ENCODE results near the gene CISTR.
"Not testable (repeated sequence)": the region's sequence is repeated elsewhere in the genome, so short reads cannot be mapped to it uniquely, and the experiment has no call there.

CISTR gene

GRCh38 chr12:53781228-53781801, 29.5 kb upstream of the CISTR start:
- peaks cover 4% of the 10 kb centered on the region; the same call in 1 of the 2 replicates for H3K36me3 ChIP-seq (ENCODE audit: control insufficient read depth, low read length)
- TF ChIP-seq EZH2phosphoT487 (IDR thresholded peaks at IDR 0.05; ENCODE audit: borderline replicate concordance, low read length): no peak
- TF ChIP-seq, protein P1, sequence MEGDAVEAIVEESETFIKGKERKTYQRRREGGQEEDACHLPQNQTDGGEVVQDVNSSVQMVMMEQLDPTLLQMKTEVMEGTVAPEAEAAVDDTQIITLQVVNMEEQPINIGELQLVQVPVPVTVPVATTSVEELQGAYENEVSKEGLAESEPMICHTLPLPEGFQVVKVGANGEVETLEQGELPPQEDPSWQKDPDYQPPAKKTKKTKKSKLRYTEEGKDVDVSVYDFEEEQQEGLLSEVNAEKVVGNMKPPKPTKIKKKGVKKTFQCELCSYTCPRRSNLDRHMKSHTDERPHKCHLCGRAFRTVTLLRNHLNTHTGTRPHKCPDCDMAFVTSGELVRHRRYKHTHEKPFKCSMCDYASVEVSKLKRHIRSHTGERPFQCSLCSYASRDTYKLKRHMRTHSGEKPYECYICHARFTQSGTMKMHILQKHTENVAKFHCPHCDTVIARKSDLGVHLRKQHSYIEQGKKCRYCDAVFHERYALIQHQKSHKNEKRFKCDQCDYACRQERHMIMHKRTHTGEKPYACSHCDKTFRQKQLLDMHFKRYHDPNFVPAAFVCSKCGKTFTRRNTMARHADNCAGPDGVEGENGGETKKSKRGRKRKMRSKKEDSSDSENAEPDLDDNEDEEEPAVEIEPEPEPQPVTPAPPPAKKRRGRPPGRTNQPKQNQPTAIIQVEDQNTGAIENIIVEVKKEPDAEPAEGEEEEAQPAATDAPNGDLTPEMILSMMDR (IDR thresholded peaks at IDR 0.05; ENCODE audit: low read depth, low read length, poor library complexity, severe bottlenecking): no peak
- H4K20me1 ChIP-seq (ENCODE audit: control insufficient read depth, insufficient read depth, low read depth, low read length): no peaks in the 10 kb centered on the region
- H3K79me2 ChIP-seq (ENCODE audit: control insufficient read depth, low read length): no peaks in the 10 kb centered on the region
- H3K27ac ChIP-seq (ENCODE audit: low read depth, low read length): no peak overlapping the region
- no peaks in the 10 kb centered on the region for H3K9me2 ChIP-seq (replicated peaks; ENCODE audit: control insufficient read depth, low read length)
- no peaks in the 10 kb centered on the region for H3K9me3 ChIP-seq (ENCODE audit: control insufficient read depth, insufficient read depth, low read length)
- no peaks in the 10 kb centered on the region for H3K4me1 ChIP-seq (ENCODE audit: control insufficient read depth, low read length)
- no peaks in the 10 kb centered on the region for H3K27me3 ChIP-seq (ENCODE audit: control insufficient read depth, low read length)
- H3K4me2 ChIP-seq (ENCODE audit: low read length): no peak overlapping the region
- H3K4me3 ChIP-seq (ENCODE audit: low read length): no peak overlapping the region
- H3F3A ChIP-seq (ENCODE audit: control insufficient read depth, insufficient read depth): no peaks in the 10 kb centered on the region

DNA sequence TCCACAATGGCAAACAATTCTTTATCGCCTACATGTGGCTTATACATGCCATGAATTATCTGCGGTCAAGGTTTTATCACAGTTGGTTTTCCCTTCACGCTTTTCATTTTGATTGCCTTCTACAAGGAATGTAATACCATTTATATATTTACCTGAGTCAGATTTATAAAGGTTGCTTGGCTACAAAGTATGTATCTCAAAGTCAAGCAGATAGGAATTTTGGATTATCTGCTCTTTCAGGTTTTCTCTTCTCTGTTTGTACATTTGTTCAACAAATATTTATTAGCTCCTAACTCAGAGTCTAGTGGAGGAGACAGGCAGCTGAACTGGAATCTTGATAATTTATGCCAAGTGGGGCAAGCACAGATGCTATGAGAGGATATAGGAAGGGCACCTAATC, 28.5 kb upstream of the CISTR start:
- H4K20me1 ChIP-seq (ENCODE audit: control insufficient read depth, insufficient read depth, low read depth, low read length): no peaks in the 10 kb centered on the region
- no peak overlapping the region for H3K4me2 ChIP-seq (ENCODE audit: low read length)
- no peak overlapping the region for H3K4me3 ChIP-seq (ENCODE audit: low read length)
- H3K9me3 ChIP-seq (ENCODE audit: control insufficient read depth, insufficient read depth, low read length): no peaks in the 10 kb centered on the region
- H3K36me3 ChIP-seq (ENCODE audit: control insufficient read depth, low read length): peaks cover 4% of the 10 kb centered on the region; the same call in 1 of the 2 replicates
- no peak for TF ChIP-seq EZH2phosphoT487 (IDR thresholded peaks at IDR 0.05; ENCODE audit: borderline replicate concordance, low read length)
- TF ChIP-seq, protein P1 (IDR thresholded peaks at IDR 0.05; ENCODE audit: low read depth, low read length, poor library complexity, severe bottlenecking): no peak
- no peaks in the 10 kb centered on the region for H3K9me2 ChIP-seq (replicated peaks; ENCODE audit: control insufficient read depth, low read length)
- no peak overlapping the region for H3K27ac ChIP-seq (ENCODE audit: low read depth, low read length)
- no peaks in the 10 kb centered on the region for H3K79me2 ChIP-seq (ENCODE audit: control insufficient read depth, low read length)
- no peaks in the 10 kb centered on the region for H3F3A ChIP-seq (ENCODE audit: control insufficient read depth, insufficient read depth)
- no peaks in the 10 kb centered on the region for H3K4me1 ChIP-seq (ENCODE audit: control insufficient read depth, low read length)
- H3K27me3 ChIP-seq (ENCODE audit: control insufficient read depth, low read length): no peaks in the 10 kb centered on the region

GRCh38 chr12:53779679-53780078, 27.9 kb upstream of the CISTR start:
- H3K4me2 ChIP-seq (ENCODE audit: low read length); H3K4me3 ChIP-seq (ENCODE audit: low read length); H3K36me3 ChIP-seq (ENCODE audit: control insufficient read depth, low read length); H3K27me3 ChIP-seq (ENCODE audit: control insufficient read depth, low read length); H3K27ac ChIP-seq (ENCODE audit: low read depth, low read length); H3K79me2 ChIP-seq (ENCODE audit: control insufficient read depth, low read length); H4K20me1 ChIP-seq (ENCODE audit: control insufficient read depth, insufficient read depth, low read depth, low read length); H3K9me3 ChIP-seq (ENCODE audit: control insufficient read depth, insufficient read depth, low read length); H3K9me2 ChIP-seq (replicated peaks; ENCODE audit: control insufficient read depth, low read length); H3F3A ChIP-seq (ENCODE audit: control insufficient read depth, insufficient read depth); H3K4me1 ChIP-seq (ENCODE audit: control insufficient read depth, low read length): not testable (repeated sequence)

- peaks cover 4% of the 10 kb centered on the region; the same call in 1 of the 2 replicates for H3K36me3 ChIP-seq (ENCODE audit: control insufficient read depth, low read length)
- TF ChIP-seq EZH2phosphoT487 (IDR thresholded peaks at IDR 0.05; ENCODE audit: borderline replicate concordance, low read length): no peak
- TF ChIP-seq, protein P1 (IDR thresholded peaks at IDR 0.05; ENCODE audit: low read depth, low read length, poor library complexity, severe bottlenecking): no peak
- H3K9me2 ChIP-seq (replicated peaks; ENCODE audit: control insufficient read depth, low read length): no peaks in the 10 kb centered on the region
- no peaks in the 10 kb centered on the region for H4K20me1 ChIP-seq (ENCODE audit: control insufficient read depth, insufficient read depth, low read depth, low read length)
- no peak overlapping the region for H3K27ac ChIP-seq (ENCODE audit: low read depth, low read length)
- no peaks in the 10 kb centered on the region for H3F3A ChIP-seq (ENCODE audit: control insufficient read depth, insufficient read depth)
- no peaks in the 10 kb centered on the region for H3K9me3 ChIP-seq (ENCODE audit: control insufficient read depth, insufficient read depth, low read length)
- H3K4me1 ChIP-seq (ENCODE audit: control insufficient read depth, low read length): no peaks in the 10 kb centered on the region
- H3K4me2 ChIP-seq (ENCODE audit: low read length): no peak overlapping the region
- H3K79me2 ChIP-seq (ENCODE audit: control insufficient read depth, low read length): no peaks in the 10 kb centered on the region
- H3K4me3 ChIP-seq (ENCODE audit: low read length): no peak overlapping the region
- no peaks in the 10 kb centered on the region for H3K27me3 ChIP-seq (ENCODE audit: control insufficient read depth, low read length)
Measured at GRCh38 chr12:53777936-53778644, 26.3 kb upstream of the CISTR start.

Measured in DOHH2 (cell line).